ENCODE results near the gene ANKS1B. TPM values are rescaled to one million over a fixed set of nuclear protein-coding genes. Genes with fewer than 3 reads are reported as not detected.

Gene ANKS1B
- total and polyA plus RNA-seq, 2 of the 4 experiments (the other 2 are of a cell fraction) = 0.17 to 0.18 TPM

GRCh38 chr12:99122959-99123358 is 861.8 kb downstream of the ANKS1B start:
- Histone ChIP-seq H2BK120ac (ENCODE audit: low read depth, low read length) (no peak overlapping the region), H2AFZ (replicated peaks; ENCODE audit: low read length, poor library complexity) (no peak overlapping the region), H3K27me3 (ENCODE audit: control insufficient read depth, insufficient read depth, low read length) (no peaks in the 10 kb centered on the region), H3K23ac (ENCODE audit: low read depth, low read length) (no peak overlapping the region), H3K9me1 (ENCODE audit: insufficient read depth, low read length) (no peaks in the 10 kb centered on the region), H3K18ac (ENCODE audit: low read depth, low read length) (no peak overlapping the region), H3K4me2 (ENCODE audit: low read depth, low read length) (no peak overlapping the region), H4K20me1 (ENCODE audit: insufficient read depth, low read length) (no peaks in the 10 kb centered on the region), H2BK5ac (ENCODE audit: low read depth, low read length, poor library complexity, severe bottlenecking) (no peak overlapping the region), H2BK20ac (ENCODE audit: low read depth, low read length) (no peak overlapping the region), H3K4ac (ENCODE audit: low read depth, low read length) (no peak overlapping the region), H3K9ac (ENCODE audit: low read depth, low read length) (no peak overlapping the region), H2AK5ac (ENCODE audit: low read depth, low read length) (no peak overlapping the region), H4K5ac (ENCODE audit: low read depth, low read length) (no peak overlapping the region), H2AK9ac (replicated peaks; ENCODE audit: low read depth, low read length, poor library complexity) (no peak overlapping the region), H3K9me3 (ENCODE audit: control insufficient read depth, insufficient read depth, low read length) (peaks cover 5% of the 10 kb centered on the region; the same call in 1 of the 2 replicates), H2BK15ac (ENCODE audit: low read depth, low read length) (no peak overlapping the region), H3K4me1 (ENCODE audit: control insufficient read depth, insufficient read depth, low read length) (no peaks in the 10 kb centered on the region), H4K8ac (ENCODE audit: low read depth in 2 of 2, low read length in 2 of 2) (no peak overlapping the region), H3K79me1 (ENCODE audit: low read depth in 1 of 2, low read length in 2 of 2) (no peaks in the 10 kb centered on the region), H3K14ac (replicated peaks; ENCODE audit: low read depth, low read length) (no peak overlapping the region), H3K27ac (ENCODE audit: insufficient read depth, low read length) (no peak overlapping the region), H3K36me3 (ENCODE audit: control insufficient read depth, insufficient read depth, low read length) (no peaks in the 10 kb centered on the region), H3K4me3 (ENCODE audit: insufficient read depth, low read depth, low read length) (no peak overlapping the region), H4K91ac (ENCODE audit: insufficient read depth, low read depth, low read length) (no peak overlapping the region), H3K56ac (ENCODE audit: extremely low read depth, insufficient read depth, low read length) (no peak overlapping the region)
- intact Hi-C loops (cut with micrococcal nuclease) = no loop called here
- ATAC-seq (ENCODE audit: low read depth) = no peak
- BruUV-seq (replicated peaks) = no TSS peak
- dilution Hi-C loops (cut with HindIII; ENCODE audit: low sequenced_read_pairs, unreplicated experiment) = no loop called here
- TF ChIP-seq MAFK (IDR thresholded peaks at IDR 0.05; ENCODE audit: low read depth, low read length) (peak; percentile 76), RAD21 (IDR thresholded peaks at IDR 0.05; ENCODE audit: low read length) (no peak)
- in situ Hi-C loops (cut with MboI; ENCODE audit: low sequenced_read_pairs) = no loop called here
- POLR2A ChIA-PET (ENCODE audit: unreplicated experiment) = no interaction called here
- DNase-seq = no peak
- CTCF ChIA-PET = no interaction called here
- 17% methylated on average over 2 of the region's 2 CpGs; no CpG with 5 or more reads in 1 of the 2 experiments for WGBS, 2 experiments (ENCODE audit: extremely low coverage in 2 of 2, insufficient read length in 1 of 2)

Measured in IMR-90 (cell line).